NCI-H2227 treated with DMSO at 0.1 percent for 48 hours (cell line): ENCODE results near the gene PEBP1.

ENCODE experiments used
- DNase-seq: peaks from one replicate; lab custom pipeline; 2025; lab: John Stamatoyannopoulos, UW

The PEBP1 gene

DNA sequence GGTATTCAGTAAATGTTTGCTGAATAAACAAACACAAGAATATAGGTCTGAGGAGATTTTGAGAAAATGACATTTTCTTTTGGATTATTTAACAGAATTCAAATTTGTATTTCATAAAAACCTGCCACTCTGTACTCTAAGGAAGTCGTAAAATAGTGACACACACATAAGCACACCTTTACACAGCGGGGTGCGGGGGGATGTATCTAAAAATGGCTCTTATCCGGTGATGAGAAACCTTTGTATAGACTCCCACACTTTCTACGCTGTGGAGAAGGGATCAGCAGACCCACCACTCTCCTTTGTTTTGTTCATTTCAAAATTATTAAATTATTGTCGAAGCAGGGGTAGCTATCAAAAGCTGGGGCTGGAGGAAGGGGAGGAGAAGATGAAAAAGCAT lies 58.0 kb downstream of the PEBP1 start:
- DNase-seq = no peak
